K562 (cell line): ENCODE data around the gene TGM5. TPM values are rescaled to one million over a fixed set of nuclear protein-coding genes. Genes with fewer than 3 reads are reported as not detected.

Experiments
- ATAC-seq: fragments of 200-7000 bp; cut with Tn5 transposase; 3 replicates; pipeline ENCODE4 v1.9.1; 2020; ENCODE audit warnings: moderate library complexity
- BruUV-seq: library from RNA; stranded (reverse); fragments of 400-500 nt; replicated peaks from 2 replicates; lab custom pipeline; 2021; lab: Mats Ljungman, UMichigan
- CTCF ChIA-PET: fragments of 300-600 bp; formaldehyde crosslinking; extraction: SDS; loops from one replicate; lab custom pipeline; 2021; ENCODE audit warnings: low intra/inter-chr PET ratio; lab: Yijun Ruan, JAX
- POLR2A ChIA-PET: fragments of 300-600, 350-650 bp; sonication (Branson Sonifier 250); formaldehyde crosslinking; extraction: SDS; loops from one replicate; lab custom pipeline; 2021; ENCODE audit warnings: antibody characterized with exemption, inconsistent platforms; lab: Yijun Ruan, JAX
- DNase-seq, 4 experiments: peaks; one replicate each; pipeline versions ENCODE4 v3.0.0 to v3.0.0-alpha.2; 2011 to 2018; ENCODE audit warnings: low spot score in 3 of 4, mixed read lengths in 3 of 4; ENCODE audit errors: extremely low read depth in 1 of 4
- FAIRE-seq: peaks from 2 replicates; lab custom pipeline; 2011; peaks lifted over from hg19 to GRCh38; lab: Jason Lieb, UNC
- H2AFZ ChIP-seq: 2 replicates; pipeline ENCODE4 v1.6.0; 2011; ENCODE audit warnings: low read depth, low read length, control low read depth, inconsistent platforms
- H3K27ac ChIP-seq: fragments of 200-600 bp; 3 replicates; pipeline ENCODE4 v1.8.0; 2011; ENCODE audit warnings: low read depth, mild to moderate bottlenecking, control low read depth, inconsistent platforms, low read length, moderate library complexity, mixed read lengths; ENCODE audit errors: extremely low read depth
- H3K27me3 ChIP-seq, 2 experiments: fragments of 300-600 bp in 1 of 2; 2 replicates in 1 of 2; 3 replicates in 1 of 2; pipeline versions ENCODE4 v1.6.0 to v1.8.0; 2011; ENCODE audit warnings: inconsistent platforms in 2 of 2, low read length in 2 of 2, mild to moderate bottlenecking in 1 of 2, mixed read lengths in 1 of 2, moderate library complexity in 1 of 2; ENCODE audit not compliant: control insufficient read depth in 2 of 2, insufficient read depth in 2 of 2
- H3K36me3 ChIP-seq: fragments of 300-600 bp; 3 replicates; pipeline ENCODE4 v1.8.0; 2011; ENCODE audit warnings: mild to moderate bottlenecking, low read length, inconsistent platforms; ENCODE audit not compliant: control insufficient read depth, insufficient read depth
- H3K4me1 ChIP-seq, 2 experiments: fragments of 200-600 bp in 1 of 2; replicated peaks in 1 of 2; 2 replicates in 1 of 2; 3 replicates in 1 of 2; pipeline versions ENCODE4 v1.5.1 to v1.8.0; 2011; ENCODE audit warnings: inconsistent platforms in 2 of 2, low read length in 2 of 2, mild to moderate bottlenecking in 1 of 2, mixed read lengths in 1 of 2, moderate library complexity in 1 of 2; ENCODE audit not compliant: control insufficient read depth in 2 of 2, insufficient read depth in 2 of 2
- H3K4me2 ChIP-seq: 2 replicates; pipeline ENCODE4 v1.6.1; 2011; ENCODE audit warnings: low read length, control low read depth, inconsistent platforms, mixed read lengths; ENCODE audit not compliant: insufficient read depth
- H3K4me3 ChIP-seq: fragments of 200-600 bp; sonication (generic), shearing (Covaris generic); 2 replicates; pipeline ENCODE4 v1.5.1; 2016; ENCODE audit warnings: control low read depth, inconsistent platforms
- H3K79me2 ChIP-seq: fragments of 200-600 bp; 3 replicates; pipeline ENCODE4 v1.8.0; 2011; ENCODE audit warnings: low read length, inconsistent platforms; ENCODE audit not compliant: control insufficient read depth, insufficient read depth
- H3K9ac ChIP-seq, 2 experiments: 2 replicates each; pipeline versions ENCODE4 v1.6.0 to v1.6.1; 2011; ENCODE audit warnings: low read depth in 2 of 2, low read length in 2 of 2, control low read depth in 1 of 2, inconsistent platforms in 1 of 2, mild to moderate bottlenecking in 1 of 2, mixed read lengths in 1 of 2; ENCODE audit not compliant: insufficient read depth in 1 of 2
- H3K9me1 ChIP-seq: one replicate; pipeline ENCODE4 v1.6.0; 2011; ENCODE audit warnings: inconsistent platforms, mild to moderate bottlenecking, low read length, moderate library complexity; ENCODE audit not compliant: control insufficient read depth, insufficient read depth
- H3K9me3 ChIP-seq: replicated peaks from 2 replicates; pipeline ENCODE4 v1.5.1; 2011; ENCODE audit warnings: low read depth, low read length, inconsistent platforms; ENCODE audit not compliant: control insufficient read depth, insufficient read depth
- H4K20me1 ChIP-seq: replicated peaks from 2 replicates; pipeline ENCODE4 v1.6.1; 2011; ENCODE audit warnings: low read length, inconsistent platforms, mixed read lengths; ENCODE audit not compliant: control insufficient read depth, insufficient read depth
- C11orf30 ChIP-seq: fragments of 450-650 bp; IDR thresholded peaks from 2 replicates; pipeline ENCODE4 v1.6.1; 2016; ENCODE audit warnings: low read depth, mild to moderate bottlenecking
- FOXJ2 ChIP-seq: fragments of 200-800 bp; sonication (Bioruptor generic); IDR thresholded peaks from 2 replicates; pipeline ENCODE4 v1.6.1; 2016; ENCODE audit warnings: missing genetic modification characterization, missing compliant biosample characterization
- MYNN ChIP-seq, 2 experiments: sonication (generic); formaldehyde crosslinking in 1 of 2; IDR thresholded peaks; 2 replicates each; pipeline versions ENCODE4 v1.5.0 to v1.6.1; 2016 to 2020; ENCODE audit warnings: antibody characterized with exemption in 1 of 2, missing genetic modification reagents in 1 of 2
- POLR2G ChIP-seq: fragments of 200-400 bp; formaldehyde crosslinking; IDR thresholded peaks from 2 replicates; pipeline ENCODE4 v1.6.1; 2017; ENCODE audit warnings: low read depth, mild to moderate bottlenecking, antibody characterized with exemption, low read length, moderate library complexity
- SOX6 ChIP-seq: fragments of 450-650 bp; IDR thresholded peaks from 2 replicates; pipeline ENCODE4 v1.6.1; 2014; ENCODE audit warnings: mild to moderate bottlenecking
- ZNF507 ChIP-seq: conservative IDR thresholded peaks from 2 replicates; pipeline ENCODE4 v1.6.1; 2017; ENCODE audit warnings: missing genetic modification characterization, missing compliant biosample characterization
- WGBS: fragments of 100-300 bp; shearing (Covaris generic); methylation state at CpG from one replicate; pipeline ENCODE4 v1.1.6; 2016; ENCODE audit warnings: low coverage, mixed read lengths; ENCODE audit not compliant: insufficient coverage; ENCODE audit errors: missing lambda C conversion rate; 5-methylcytosine and 5-hydroxymethylcytosine counted together
- in situ Hi-C: fragments of 300-500 bp; cut with MboI; formaldehyde crosslinking; loops from 4 replicates; pipeline ENCODE4 v1.15.0; 2018; ENCODE audit warnings: inconsistent platforms, mixed read lengths
- intact Hi-C: fragments of 100-400 bp; cut with micrococcal nuclease; formaldehyde crosslinking; loops from 2 replicates; pipeline ENCODE4 v1.14.2; 2022
- polyA plus RNA-seq, 8 experiments: library from polyadenylated mRNA; depleted of rRNA in 4 of 8; stranded (reverse) in 5 of 8; unstranded in 3 of 8; fragments of >200 nt; fragmentation: Nextera tagmentation in 2 of 8; fragmentation: Illumina TruSeq in 1 of 8; extraction: Ambion mirVana in 2 of 8; extraction: Trizol in 1 of 8; gene quantifications; 2 replicates each; pipeline versions ENCODE4 v1.2.1 to v1.2.3, GENCODE V29; 2011 to 2014; ENCODE audit warnings: inconsistent platforms in 1 of 8, missing spikeins in 1 of 8
- total RNA-seq, 7 experiments: library from RNA; depleted of rRNA in 6 of 7; stranded (reverse); fragments of >200 nt in 6 of 7; fragmentation: Illumina TruSeq in 2 of 7; extraction: Trizol in 2 of 7; gene quantifications; 2 replicates each; pipeline versions ENCODE4 v1.2.1 to v1.2.3, GENCODE V29; 2011 to 2021; ENCODE audit warnings: low replicate concordance in 1 of 7

Gene TGM5
- total and polyA plus RNA-seq, 9 of the 15 experiments (the other 6 are each of a cell fraction or from before 2014, with no cell fraction given): 0.03 to 0.10 (median 0.07) TPM; not detected in 6

- Histone ChIP-seq H3K36me3 (no peaks in the 10 kb centered on the region), H3K27ac (no peak overlapping the region; the same call in 2 of the 3 replicates), H3K9me1 (no peaks in the 10 kb centered on the region), H3K4me2 (no peak overlapping the region), H2AFZ (0 out of 2 replicates have a peak overlapping the region, but pooled peaks have one; percentile 4), H4K20me1 (peaks cover 3% of the 10 kb centered on the region; the same call in 1 of the 2 replicates), H3K9me3 (no peaks in the 10 kb centered on the region), H3K27me3 (peaks cover 40 to 65% of the 10 kb centered on the region in 2 experiments), H3K79me2 (no peaks in the 10 kb centered on the region), H3K4me3 (no peak overlapping the region), H3K9ac (peak overlapping the region in 1 of 2 experiments; percentile 19; a peak in 1 of 4 replicates), H3K4me1 (no peaks in the 10 kb centered on the region; a peak in 1 of 5 replicates)
- DNase-seq (no peak), FAIRE-seq (no peak), ATAC-seq (no peak)
- ChIA-PET POLR2A (interaction anchor here (0.7 kb wide), 1 partner anchor 184 kb away, joined by 3 read pairs; no protein-coding TSS in a partner anchor), CTCF (no interaction called here)
- in situ Hi-C loops: no loop called here
- no TSS peak for BruUV-seq
- 5% methylated on average over 12 of the region's 12 CpGs for WGBS
- intact Hi-C loops: loop anchor here (10.0 kb wide), 1 partner anchor 577 kb away; no protein-coding TSS in a partner anchor
- TF ChIP-seq POLR2G: no peak
- TF ChIP-seq C11orf30: no peak
- TF ChIP-seq ZNF507 (tag): no peak
- TF ChIP-seq SOX6: no peak
- no peak for TF ChIP-seq FOXJ2 (tag)
- TF ChIP-seq MYNN (IDR thresholded peaks at IDR 0.05): no peak
- TF ChIP-seq MYNN (CRISPR knock-in tag; IDR thresholded peaks at IDR 0.05): no peak
Measured at GRCh38 chr15:43281926-43282602, 15.3 kb upstream of the TGM5 start.
